CD14-positive monocyte (primary cell): ENCODE measurements around the gene SPTAN1. TPM values are rescaled to one million over a fixed set of nuclear protein-coding genes. Genes with fewer than 3 reads are reported as not detected.

ENCODE experiments used
- DNase-seq, 3 donors: peaks; one replicate each; pipeline ENCODE4 v3.0.0-alpha.2; 2011 to 2022
- H2AFZ ChIP-seq: 2 replicates; pipeline ENCODE4 v1.6.0; 2012; ENCODE audit warnings: mild to moderate bottlenecking, low read depth, low read length, inconsistent platforms; ENCODE audit not compliant: insufficient read depth, poor library complexity, severe bottlenecking
- H3K27ac ChIP-seq, 2 donors: 1 replicate in 1 of 2; 2 replicates in 1 of 2; pipeline ENCODE4 v1.5.1; 2012 to 2013; ENCODE audit warnings: low read length in 2 of 2, control low read depth in 1 of 2, inconsistent platforms in 1 of 2, low read depth in 1 of 2, mild to moderate bottlenecking in 1 of 2
- H3K27me3 ChIP-seq, 2 donors: one replicate each; pipeline versions ENCODE4 v1.6.0 to v1.6.1; 2011 to 2013; ENCODE audit warnings: low read length in 2 of 2; ENCODE audit not compliant: control insufficient read depth in 2 of 2, insufficient read depth in 2 of 2
- H3K36me3 ChIP-seq, 2 donors: replicated peaks in 1 of 2; 1 replicate in 1 of 2; 2 replicates in 1 of 2; pipeline versions ENCODE4 v1.5.1 to v1.6.1; 2012 to 2013; ENCODE audit warnings: low read length in 2 of 2, control low read depth in 1 of 2, inconsistent platforms in 1 of 2, mild to moderate bottlenecking in 1 of 2; ENCODE audit not compliant: insufficient read depth in 2 of 2, control insufficient read depth in 1 of 2
- H3K4me1 ChIP-seq, 2 donors: 1 replicate in 1 of 2; 2 replicates in 1 of 2; pipeline versions ENCODE4 v1.5.1 to v1.6.1; 2012 to 2013; ENCODE audit warnings: low read length in 2 of 2, control low read depth in 1 of 2, inconsistent platforms in 1 of 2, mild to moderate bottlenecking in 1 of 2, moderate library complexity in 1 of 2; ENCODE audit not compliant: insufficient read depth in 2 of 2, control insufficient read depth in 1 of 2
- H3K4me2 ChIP-seq: replicated peaks from 2 replicates; pipeline ENCODE3; 2012; ENCODE audit warnings: low read length, moderate library complexity, mild to moderate bottlenecking; ENCODE audit not compliant: poor library complexity, severe bottlenecking; ENCODE audit errors: extremely low read depth
- H3K4me3 ChIP-seq, 3 experiments: fragments of 200-600 bp in 1 of 3; sonication (generic) in 1 of 3; replicated peaks in 1 of 3; 1 replicate in 2 of 3; 2 replicates in 1 of 3; pipeline ENCODE4 v1.5.1; 2011 to 2013; ENCODE audit warnings: low read length in 3 of 3, mild to moderate bottlenecking in 3 of 3, control low read depth in 2 of 3, low read depth in 2 of 3, inconsistent platforms in 1 of 3, moderate library complexity in 1 of 3
- H3K79me2 ChIP-seq: 2 replicates; pipeline ENCODE4 v1.6.0; 2012; ENCODE audit warnings: mild to moderate bottlenecking, control low read depth, inconsistent platforms, low read length, moderate library complexity; ENCODE audit not compliant: insufficient read depth
- H3K9ac ChIP-seq: 2 replicates; pipeline ENCODE4 v1.6.0; 2017; ENCODE audit warnings: low read length, mild to moderate bottlenecking; ENCODE audit not compliant: insufficient read depth, poor library complexity, severe bottlenecking
- H3K9me3 ChIP-seq, 2 donors: replicated peaks in 1 of 2; 1 replicate in 1 of 2; 2 replicates in 1 of 2; pipeline versions ENCODE4 v1.5.1 to v1.6.1; 2012 to 2013; ENCODE audit warnings: low read length in 2 of 2, control low read depth in 1 of 2; ENCODE audit not compliant: control insufficient read depth in 1 of 2, insufficient read depth in 1 of 2
- H4K20me1 ChIP-seq: 2 replicates; pipeline ENCODE4 v1.6.0; 2012; ENCODE audit warnings: mild to moderate bottlenecking, low read length, control low read depth, moderate library complexity; ENCODE audit not compliant: insufficient read depth
- H3K27ac Mint-ChIP-seq, 7 donors: one replicate each; pipeline ENCODE4 v1.8.0; 2020; ENCODE audit warnings: mild to moderate bottlenecking in 7 of 7, mixed read lengths in 7 of 7, moderate library complexity in 6 of 7, inconsistent platforms in 2 of 7
- H3K27me3 Mint-ChIP-seq, 3 donors: one replicate each; pipeline ENCODE4 v1.8.0; 2021 to 2022; ENCODE audit warnings: low read depth in 3 of 3, mild to moderate bottlenecking in 3 of 3, mixed read lengths in 3 of 3, moderate library complexity in 3 of 3, inconsistent platforms in 1 of 3
- H3K36me3 Mint-ChIP-seq, 2 donors: one replicate each; pipeline ENCODE4 v1.8.0; 2020; ENCODE audit warnings: mixed read lengths in 2 of 2, inconsistent platforms in 1 of 2, mild to moderate bottlenecking in 1 of 2
- H3K4me1 Mint-ChIP-seq: one replicate; pipeline ENCODE4 v1.8.0; 2020; ENCODE audit warnings: mild to moderate bottlenecking, mixed read lengths
- H3K4me3 Mint-ChIP-seq, 2 donors: one replicate each; pipeline ENCODE4 v1.8.0; 2020; ENCODE audit warnings: mild to moderate bottlenecking in 2 of 2, mixed read lengths in 2 of 2, moderate library complexity in 1 of 2
- H3K9me3 Mint-ChIP-seq, 7 donors: one replicate each; pipeline ENCODE4 v1.8.0; 2020 to 2022; ENCODE audit warnings: mixed read lengths in 7 of 7, mild to moderate bottlenecking in 6 of 7, moderate library complexity in 6 of 7, inconsistent platforms in 2 of 7
- CTCF ChIP-seq: fragments of 200-600 bp; IDR thresholded peaks from one replicate; pipeline ENCODE4 v1.8.0; 2022; ENCODE audit warnings: antibody characterized with exemption, mild to moderate bottlenecking
- WGBS: methylation state at CpG from one replicate; pipeline ENCODE4 v1.1.5; 2013; ENCODE audit warnings: missing lambda C conversion rate; ENCODE audit not compliant: insufficient coverage; 5-methylcytosine and 5-hydroxymethylcytosine counted together
- intact Hi-C, 2 donors: fragments of 100-400 bp; cut with micrococcal nuclease; formaldehyde crosslinking; loops; one replicate each; pipeline versions ENCODE4 v1.15.0 to v1.15.1; 2023
- polyA plus RNA-seq, 3 donors: library from polyadenylated mRNA; depleted of rRNA in 1 of 3; unstranded in 2 of 3; stranded (reverse) in 1 of 3; fragments of 300-500 nt in 2 of 3; fragments of >200 nt in 1 of 3; fragmentation: Illumina TruSeq in 2 of 3; gene quantifications; 1 replicate in 2 of 3; 2 replicates in 1 of 3; pipeline ENCODE4 v1.2.3, GENCODE V29; 2012 to 2021

SPTAN1 gene
- polyA plus RNA-seq, 3 donors = 6.2 to 40.8 (median 8.5) TPM

- Histone ChIP-seq H2AFZ (no peak overlapping the region), H4K20me1 (no peaks in the 10 kb centered on the region), H3K4me2 (no peak overlapping the region), H3K9ac (no peak overlapping the region), H3K4me1 (no peaks in the 10 kb centered on the region), H3K9me3 (no peaks in the 10 kb centered on the region), H3K27me3 (no peaks in the 10 kb centered on the region), H3K36me3 (peaks cover 64 to 87% of the 10 kb centered on the region in 2 donors), H3K4me3 (no peak overlapping the region), H3K27ac (no peak overlapping the region), H3K79me2 (no peaks in the 10 kb centered on the region)
- H3K4me3 Mint-ChIP-seq = no peak overlapping the region
- no peaks in the 10 kb centered on the region for H3K27me3 Mint-ChIP-seq
- TF ChIP-seq CTCF = no peak
- H3K9me3 Mint-ChIP-seq = no peaks in the 10 kb centered on the region
- H3K27ac Mint-ChIP-seq = peak overlapping the region in 1 of 7 donors; percentile 25
- H3K4me1 Mint-ChIP-seq = no peaks in the 10 kb centered on the region
- DNase-seq = no peak
- intact Hi-C loops = no loop called here
- WGBS = 98% methylated on average over 8 of the region's 13 CpGs
- peaks cover 70 to 86% of the 10 kb centered on the region in 2 donors for H3K36me3 Mint-ChIP-seq
These were observed 75.5 kb downstream of the SPTAN1 start for GRCh38 chr9:128627906-128628305.

GRCh38 chr9:128628471-128629048 lies 76.2 kb downstream of the SPTAN1 start:
- Histone ChIP-seq H3K4me3 (no peak overlapping the region), H3K9me3 (no peaks in the 10 kb centered on the region), H3K9ac (no peak overlapping the region), H4K20me1 (no peaks in the 10 kb centered on the region), H3K27me3 (no peaks in the 10 kb centered on the region), H3K27ac (no peak overlapping the region), H2AFZ (no peak overlapping the region), H3K4me2 (no peak overlapping the region), H3K79me2 (no peaks in the 10 kb centered on the region), H3K36me3 (peaks cover 71 to 94% of the 10 kb centered on the region in 2 donors), H3K4me1 (no peaks in the 10 kb centered on the region)
- no peak overlapping the region for H3K4me3 Mint-ChIP-seq
- H3K9me3 Mint-ChIP-seq = no peaks in the 10 kb centered on the region
- WGBS = 88% methylated on average over 12 of the region's 17 CpGs
- no peaks in the 10 kb centered on the region for H3K4me1 Mint-ChIP-seq
- no peak for DNase-seq
- H3K27ac Mint-ChIP-seq = no peak overlapping the region
- H3K36me3 Mint-ChIP-seq = peaks cover 73 to 89% of the 10 kb centered on the region in 2 donors
- no peak for TF ChIP-seq CTCF
- intact Hi-C loops = no loop called here
- no peaks in the 10 kb centered on the region for H3K27me3 Mint-ChIP-seq
